GM12873 (cell line): Measurements from ENCODE around the gene ATP6V0A1.

Source experiments
- TF ChIP-seq, protein P1 (sequence below): IDR thresholded peaks from 2 replicates; pipeline ENCODE4 v1.5.1; 2012; ENCODE audit warnings: low read depth, mild to moderate bottlenecking, moderate library complexity, low read length, control low read depth; ENCODE audit not compliant: insufficient read depth; ENCODE audit errors: missing control alignments

Gene ATP6V0A1

DNA sequence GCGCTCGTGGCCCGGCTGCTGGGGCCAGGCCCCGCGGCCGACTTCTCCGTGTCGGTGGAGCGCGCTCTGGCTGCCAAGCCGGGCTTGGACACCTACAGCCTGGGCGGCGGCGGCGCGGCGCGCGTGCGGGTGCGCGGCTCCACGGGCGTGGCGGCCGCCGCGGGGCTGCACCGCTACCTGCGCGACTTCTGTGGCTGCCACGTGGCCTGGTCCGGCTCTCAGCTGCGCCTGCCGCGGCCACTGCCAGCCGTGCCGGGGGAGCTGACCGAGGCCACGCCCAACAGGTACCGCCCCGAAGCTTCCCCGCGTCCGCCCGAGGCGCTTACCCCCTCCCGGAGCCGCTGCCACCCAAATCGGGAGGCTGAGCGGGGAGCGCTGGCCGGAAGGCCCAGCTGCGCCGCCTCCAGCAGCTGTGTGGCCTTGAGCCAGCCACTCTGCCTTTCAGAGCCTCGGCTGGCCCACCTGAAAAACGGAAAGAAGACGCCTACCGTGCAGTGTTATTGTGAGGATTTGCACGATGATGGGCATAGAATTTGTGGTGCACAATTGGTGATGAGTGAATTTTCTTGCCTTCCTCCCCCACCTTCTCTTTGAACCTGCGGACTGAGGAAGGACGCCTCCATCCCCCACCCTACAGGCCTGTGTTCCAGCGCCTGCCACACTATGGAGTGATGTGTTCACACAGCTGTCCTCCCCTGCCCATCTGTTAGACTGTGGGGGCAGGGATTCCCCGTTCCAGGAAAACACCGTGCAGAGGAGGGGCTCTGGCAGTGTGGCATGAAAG lies 77.9 kb downstream of the ATP6V0A1 start:
- TF ChIP-seq, protein P1, sequence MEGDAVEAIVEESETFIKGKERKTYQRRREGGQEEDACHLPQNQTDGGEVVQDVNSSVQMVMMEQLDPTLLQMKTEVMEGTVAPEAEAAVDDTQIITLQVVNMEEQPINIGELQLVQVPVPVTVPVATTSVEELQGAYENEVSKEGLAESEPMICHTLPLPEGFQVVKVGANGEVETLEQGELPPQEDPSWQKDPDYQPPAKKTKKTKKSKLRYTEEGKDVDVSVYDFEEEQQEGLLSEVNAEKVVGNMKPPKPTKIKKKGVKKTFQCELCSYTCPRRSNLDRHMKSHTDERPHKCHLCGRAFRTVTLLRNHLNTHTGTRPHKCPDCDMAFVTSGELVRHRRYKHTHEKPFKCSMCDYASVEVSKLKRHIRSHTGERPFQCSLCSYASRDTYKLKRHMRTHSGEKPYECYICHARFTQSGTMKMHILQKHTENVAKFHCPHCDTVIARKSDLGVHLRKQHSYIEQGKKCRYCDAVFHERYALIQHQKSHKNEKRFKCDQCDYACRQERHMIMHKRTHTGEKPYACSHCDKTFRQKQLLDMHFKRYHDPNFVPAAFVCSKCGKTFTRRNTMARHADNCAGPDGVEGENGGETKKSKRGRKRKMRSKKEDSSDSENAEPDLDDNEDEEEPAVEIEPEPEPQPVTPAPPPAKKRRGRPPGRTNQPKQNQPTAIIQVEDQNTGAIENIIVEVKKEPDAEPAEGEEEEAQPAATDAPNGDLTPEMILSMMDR, result no peak

DNA sequence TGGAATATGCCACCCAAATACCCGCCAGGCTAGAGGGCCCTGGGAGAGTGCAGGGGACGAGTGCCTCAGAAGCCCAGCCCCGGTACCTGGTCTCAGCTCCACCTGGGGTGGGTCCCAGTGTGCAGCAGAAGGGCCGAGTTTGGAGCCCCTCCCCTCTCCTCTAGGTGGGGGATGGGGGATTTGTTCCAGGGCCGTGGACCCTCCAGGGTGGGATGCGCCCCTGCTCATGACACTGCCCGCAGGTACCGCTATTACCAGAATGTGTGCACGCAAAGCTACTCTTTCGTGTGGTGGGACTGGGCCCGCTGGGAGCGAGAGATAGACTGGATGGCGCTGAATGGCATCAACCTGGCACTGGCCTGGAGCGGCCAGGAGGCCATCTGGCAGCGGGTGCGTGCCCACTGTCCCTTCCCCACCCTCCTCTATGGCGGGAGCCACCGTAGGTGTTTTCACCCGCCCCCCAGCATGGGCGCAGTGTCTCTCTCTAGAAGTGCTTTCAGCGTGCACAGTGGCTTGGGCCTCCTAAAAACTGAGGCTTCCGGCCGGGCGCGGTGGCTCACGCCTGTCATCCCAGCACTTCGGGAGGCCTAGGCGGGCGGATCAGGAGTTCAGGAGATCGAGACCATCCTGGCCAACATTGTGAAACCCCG lies 78.6 kb downstream of the ATP6V0A1 start:
- TF ChIP-seq, protein P1, result no peak

DNA sequence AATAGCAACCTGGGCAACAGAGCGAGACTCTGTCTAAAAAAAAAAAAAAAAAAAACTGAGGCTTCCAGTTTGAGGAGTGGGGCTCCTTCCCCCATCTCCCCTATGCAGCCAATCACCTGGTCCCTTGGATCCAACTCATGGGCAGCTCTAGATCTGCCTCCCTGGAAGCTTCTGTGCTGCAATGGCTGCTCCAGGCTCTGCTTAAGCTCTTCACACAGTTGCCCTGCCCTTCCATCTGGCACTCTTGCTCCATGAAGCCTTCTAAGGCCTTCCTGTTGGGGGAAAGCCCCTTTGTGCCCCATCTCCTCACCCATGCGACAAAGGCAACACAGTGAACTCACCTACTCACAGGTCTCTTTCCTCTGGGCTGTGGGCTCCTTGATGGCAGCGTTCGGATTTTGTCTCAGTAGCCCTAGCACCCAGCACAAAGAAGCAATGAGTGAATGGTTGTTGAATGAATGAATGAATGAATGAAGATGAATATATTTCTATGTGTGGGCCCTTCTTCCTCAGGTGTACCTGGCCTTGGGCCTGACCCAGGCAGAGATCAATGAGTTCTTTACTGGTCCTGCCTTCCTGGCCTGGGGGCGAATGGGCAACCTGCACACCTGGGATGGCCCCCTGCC lies 79.3 kb downstream of the ATP6V0A1 start:
- TF ChIP-seq, protein P1, result no peak

DNA sequence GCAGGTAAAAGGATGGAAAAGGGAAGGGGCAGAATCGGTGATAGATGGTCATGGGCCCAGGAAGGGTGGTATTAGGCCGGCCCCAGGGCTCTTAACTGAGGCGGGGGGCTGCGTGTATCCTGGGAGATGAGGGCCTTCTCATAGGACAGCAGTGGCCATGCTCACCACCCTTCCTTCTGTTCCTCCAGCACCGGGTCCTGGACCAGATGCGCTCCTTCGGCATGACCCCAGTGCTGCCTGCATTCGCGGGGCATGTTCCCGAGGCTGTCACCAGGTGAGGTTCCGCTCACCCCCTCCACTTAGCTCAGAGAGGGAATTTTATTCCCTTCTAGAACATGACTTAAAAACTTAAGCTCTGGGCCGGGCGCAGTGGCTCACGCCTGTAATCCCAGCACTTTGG lies 79.8 kb downstream of the ATP6V0A1 start:
- TF ChIP-seq, protein P1, result no peak

DNA sequence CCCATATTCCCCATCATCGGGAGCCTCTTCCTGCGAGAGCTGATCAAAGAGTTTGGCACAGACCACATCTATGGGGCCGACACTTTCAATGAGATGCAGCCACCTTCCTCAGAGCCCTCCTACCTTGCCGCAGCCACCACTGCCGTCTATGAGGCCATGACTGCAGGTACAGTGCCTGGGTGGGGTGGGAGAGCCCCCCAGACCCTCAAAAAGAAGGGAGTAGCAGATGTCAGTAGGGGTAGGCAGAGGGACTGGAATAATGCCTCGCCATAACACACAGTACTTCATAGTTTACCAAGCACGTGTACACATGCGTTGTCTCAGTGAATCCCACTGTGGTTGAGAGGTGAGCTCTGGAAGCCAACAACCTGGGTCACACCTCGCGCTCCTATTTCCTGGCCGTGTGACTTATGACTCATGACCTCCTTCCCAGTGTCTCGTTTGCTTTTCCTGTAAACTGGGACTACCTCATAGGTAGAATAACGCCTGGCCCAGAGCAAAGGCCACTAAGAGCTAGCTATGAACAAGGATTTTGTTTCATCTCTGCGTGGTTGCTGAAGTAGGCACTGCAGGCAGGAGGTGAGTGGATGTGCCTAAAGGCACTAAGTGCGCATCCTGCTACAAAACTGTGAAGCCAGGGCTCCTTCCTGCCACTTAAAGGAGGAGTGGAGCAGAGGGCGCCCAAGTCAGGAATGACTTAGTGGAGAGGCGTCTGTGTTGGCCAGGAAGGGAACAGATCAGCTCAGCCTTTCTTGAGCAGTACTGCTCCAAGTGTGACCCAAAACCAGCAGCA lies 82.6 kb downstream of the ATP6V0A1 start:
- TF ChIP-seq, protein P1, result no peak

DNA sequence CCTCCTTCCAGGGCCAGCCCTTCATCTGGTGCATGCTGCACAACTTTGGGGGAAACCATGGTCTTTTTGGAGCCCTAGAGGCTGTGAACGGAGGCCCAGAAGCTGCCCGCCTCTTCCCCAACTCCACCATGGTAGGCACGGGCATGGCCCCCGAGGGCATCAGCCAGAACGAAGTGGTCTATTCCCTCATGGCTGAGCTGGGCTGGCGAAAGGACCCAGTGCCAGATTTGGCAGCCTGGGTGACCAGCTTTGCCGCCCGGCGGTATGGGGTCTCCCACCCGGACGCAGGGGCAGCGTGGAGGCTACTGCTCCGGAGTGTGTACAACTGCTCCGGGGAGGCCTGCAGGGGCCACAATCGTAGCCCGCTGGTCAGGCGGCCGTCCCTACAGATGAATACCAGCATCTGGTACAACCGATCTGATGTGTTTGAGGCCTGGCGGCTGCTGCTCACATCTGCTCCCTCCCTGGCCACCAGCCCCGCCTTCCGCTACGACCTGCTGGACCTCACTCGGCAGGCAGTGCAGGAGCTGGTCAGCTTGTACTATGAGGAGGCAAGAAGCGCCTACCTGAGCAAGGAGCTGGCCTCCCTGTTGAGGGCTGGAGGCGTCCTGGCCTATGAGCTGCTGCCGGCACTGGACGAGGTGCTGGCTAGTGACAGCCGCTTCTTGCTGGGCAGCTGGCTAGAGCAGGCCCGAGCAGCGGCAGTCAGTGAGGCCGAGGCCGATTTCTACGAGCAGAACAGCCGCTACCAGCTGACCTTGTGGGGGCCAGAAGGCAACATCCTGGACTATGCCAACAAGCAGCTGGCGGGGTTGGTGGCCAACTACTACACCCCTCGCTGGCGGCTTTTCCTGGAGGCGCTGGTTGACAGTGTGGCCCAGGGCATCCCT lies 84.8 kb downstream of the ATP6V0A1 start:
- TF ChIP-seq, protein P1, result no peak
